ENCODE results near the gene TRUB2.

DNA sequence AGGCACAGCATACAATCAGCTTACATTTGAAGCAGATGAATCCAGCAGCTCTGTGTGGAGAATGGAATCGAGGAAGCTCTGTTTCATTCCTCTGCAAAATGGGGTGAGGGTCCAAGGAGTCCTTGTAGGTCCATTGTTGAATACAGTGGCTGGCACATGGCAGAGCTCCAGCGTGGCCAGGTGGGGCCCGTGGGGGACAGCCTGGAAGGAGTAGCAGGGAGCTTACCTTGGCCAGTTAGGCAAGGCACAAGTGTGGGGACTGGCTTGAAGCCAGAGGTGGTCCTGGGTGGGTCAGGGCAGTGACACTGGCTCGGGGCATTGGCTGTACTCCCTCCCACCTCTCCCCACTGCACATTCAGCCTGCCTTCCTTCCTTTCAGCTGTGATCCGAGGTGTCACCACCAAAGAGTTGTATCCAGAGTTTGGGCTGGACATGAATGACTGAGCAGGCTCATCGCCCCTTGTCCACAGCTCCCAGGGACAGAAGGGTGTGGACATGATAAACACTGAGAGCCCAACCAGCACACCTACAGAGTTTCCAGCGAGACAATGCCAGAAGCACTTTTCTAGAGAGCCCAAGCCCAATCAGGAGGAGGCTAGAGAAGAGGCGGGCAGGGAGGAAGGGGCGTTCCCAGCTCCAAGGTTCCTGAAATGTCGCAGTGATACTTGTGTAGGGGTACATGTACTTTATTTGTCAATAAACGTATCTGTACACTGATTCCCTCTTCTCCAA, 33.8 kb downstream of the TRUB2 start:
- no peak for TF ChIP-seq CTCF (IDR thresholded peaks at IDR 0.05)
- TF ChIP-seq EZH2phosphoT487 (IDR thresholded peaks at IDR 0.05) = no peak
